Measurements from ENCODE around the gene MARK2.
"Not testable (repeated sequence)": the region's sequence is repeated elsewhere in the genome, so short reads cannot be mapped to it uniquely, and the experiment has no call there.

Gene MARK2

GRCh38 chr11:63858628-63859550, 20.0 kb downstream of the MARK2 start:
- peak; percentile 79 for DNase-seq (ENCODE audit: low read depth)
- no peak overlapping the region for H3K4me3 ChIP-seq (ENCODE audit: low read length)
- H3K36me3 ChIP-seq (ENCODE audit: control insufficient read depth, insufficient read depth, low read length, severe bottlenecking), result peaks cover 10% of the 10 kb centered on the region
- H3K4me1 ChIP-seq (ENCODE audit: control insufficient read depth, insufficient read depth, low read length), result peaks cover 37% of the 10 kb centered on the region
- H3K9me3 ChIP-seq (ENCODE audit: control insufficient read depth, low read length), result no peaks in the 10 kb centered on the region
- no peak overlapping the region for H3K9ac ChIP-seq (ENCODE audit: low read length)
- H3K27me3 ChIP-seq (replicated peaks; ENCODE audit: control insufficient read depth, insufficient read depth, low read length), result no peaks in the 10 kb centered on the region

DNA sequence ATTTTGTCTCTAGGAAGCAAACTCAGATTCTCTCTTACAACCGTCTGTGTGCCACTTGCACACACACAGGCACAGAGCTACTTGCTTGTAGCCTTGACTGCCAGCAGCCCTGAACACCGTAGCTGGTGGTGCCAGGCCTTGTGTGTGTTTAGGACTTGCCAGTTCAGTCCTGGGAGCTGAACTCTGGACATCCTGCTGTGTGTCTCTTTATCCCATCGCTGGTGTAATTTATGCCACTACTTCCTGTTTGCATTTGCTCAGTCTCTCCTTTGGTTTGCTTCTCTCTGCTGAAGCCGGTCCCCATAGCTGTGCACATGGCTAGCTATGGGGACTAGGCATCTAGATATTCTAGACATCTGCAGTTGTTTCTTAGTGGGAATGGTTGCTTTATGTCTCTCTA, 24.0 kb downstream of the MARK2 start:
- Histone ChIP-seq H3K4me1 (ENCODE audit: control insufficient read depth, insufficient read depth, low read length) (peaks cover 38% of the 10 kb centered on the region), H3K9ac (ENCODE audit: low read length) (no peak overlapping the region), H3K36me3 (ENCODE audit: control insufficient read depth, insufficient read depth, low read length, severe bottlenecking) (peaks cover 17% of the 10 kb centered on the region), H3K27me3 (replicated peaks; ENCODE audit: control insufficient read depth, insufficient read depth, low read length) (no peaks in the 10 kb centered on the region), H3K4me3 (ENCODE audit: low read length) (no peak overlapping the region), H3K9me3 (ENCODE audit: control insufficient read depth, low read length) (no peaks in the 10 kb centered on the region)
- no peak for DNase-seq (ENCODE audit: low read depth)

DNA sequence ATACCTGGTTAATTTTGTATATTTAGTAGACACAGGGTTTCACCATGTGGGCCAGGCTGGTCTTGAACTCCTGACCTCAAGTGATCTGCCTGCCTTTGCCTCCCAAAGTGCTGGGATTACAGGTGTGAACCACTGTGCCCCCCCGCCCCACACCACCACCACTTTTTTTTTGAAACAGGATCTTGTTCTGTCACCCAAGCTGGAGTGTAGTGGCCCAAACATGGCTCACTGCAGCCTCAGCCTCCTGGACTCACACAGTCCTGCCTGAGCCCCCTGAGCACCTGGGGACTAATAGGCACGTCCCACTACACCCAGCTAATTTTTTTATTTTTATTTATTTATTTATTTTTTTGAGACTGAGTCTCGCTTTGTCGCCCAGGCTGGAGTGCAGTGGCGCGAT, 24.7 kb downstream of the MARK2 start:
- not testable (repeated sequence) for DNase-seq (ENCODE audit: low read depth); H3K27me3 ChIP-seq (replicated peaks; ENCODE audit: control insufficient read depth, insufficient read depth, low read length); H3K9ac ChIP-seq (ENCODE audit: low read length); H3K4me3 ChIP-seq (ENCODE audit: low read length); H3K9me3 ChIP-seq (ENCODE audit: control insufficient read depth, low read length)
- peaks cover 35% of the 10 kb centered on the region for H3K4me1 ChIP-seq (ENCODE audit: control insufficient read depth, insufficient read depth, low read length)
- H3K36me3 ChIP-seq (ENCODE audit: control insufficient read depth, insufficient read depth, low read length, severe bottlenecking), result peaks cover 17% of the 10 kb centered on the region

DNA sequence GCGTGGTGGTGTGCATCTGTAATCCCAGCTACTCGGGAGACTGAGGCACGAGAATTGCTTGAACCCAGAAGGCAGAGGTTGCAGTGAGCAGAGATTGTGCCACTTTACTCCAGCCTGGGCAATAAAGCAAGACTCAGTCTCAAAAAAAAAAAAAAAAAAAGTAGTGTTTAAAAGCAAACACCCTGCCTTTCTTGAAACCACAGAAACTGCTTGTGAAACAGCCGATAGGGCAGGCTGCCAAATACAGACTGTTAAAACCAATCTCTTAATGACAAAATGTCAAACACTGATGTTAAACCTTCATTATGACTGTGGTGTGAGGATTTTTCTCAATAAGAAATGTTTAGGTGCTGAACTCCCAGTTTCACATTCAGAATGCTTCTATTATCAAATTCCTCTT, 27.3 kb downstream of the MARK2 start:
- Histone ChIP-seq H3K27me3 (replicated peaks; ENCODE audit: control insufficient read depth, insufficient read depth, low read length) (no peaks in the 10 kb centered on the region), H3K4me1 (ENCODE audit: control insufficient read depth, insufficient read depth, low read length) (peaks cover 46% of the 10 kb centered on the region), H3K4me3 (ENCODE audit: low read length) (no peak overlapping the region), H3K9me3 (ENCODE audit: control insufficient read depth, low read length) (no peaks in the 10 kb centered on the region), H3K36me3 (ENCODE audit: control insufficient read depth, insufficient read depth, low read length, severe bottlenecking) (peaks cover 12% of the 10 kb centered on the region), H3K9ac (ENCODE audit: low read length) (peak overlapping the region; percentile 1)
- peak; percentile 58 for DNase-seq (ENCODE audit: low read depth)

DNA sequence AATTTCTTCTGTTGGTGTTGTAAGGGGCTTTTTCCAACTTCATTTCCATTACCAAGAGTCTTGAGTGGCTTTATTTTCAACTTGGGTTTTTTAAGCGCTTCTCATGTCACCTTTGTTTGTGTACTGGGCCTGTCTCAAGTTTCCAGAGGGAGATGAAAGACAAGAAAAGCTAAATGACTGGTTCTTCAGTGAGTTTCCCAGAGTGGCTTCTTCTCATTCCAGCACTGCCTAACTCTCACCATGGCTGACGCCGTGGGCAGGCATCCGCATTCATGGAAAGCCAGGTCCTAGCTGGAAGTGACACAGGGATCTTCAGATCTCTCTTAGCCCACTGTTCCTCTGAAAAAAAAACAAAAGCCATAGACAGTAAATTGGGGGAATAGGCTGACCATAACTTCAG, 28.6 kb downstream of the MARK2 start:
- H3K27me3 ChIP-seq (replicated peaks; ENCODE audit: control insufficient read depth, insufficient read depth, low read length), result no peaks in the 10 kb centered on the region
- DNase-seq (ENCODE audit: low read depth), result no peak
- peaks cover 7% of the 10 kb centered on the region for H3K36me3 ChIP-seq (ENCODE audit: control insufficient read depth, insufficient read depth, low read length, severe bottlenecking)
- no peak overlapping the region for H3K9ac ChIP-seq (ENCODE audit: low read length)
- H3K4me1 ChIP-seq (ENCODE audit: control insufficient read depth, insufficient read depth, low read length), result peaks cover 56% of the 10 kb centered on the region
- H3K4me3 ChIP-seq (ENCODE audit: low read length), result no peak overlapping the region
- H3K9me3 ChIP-seq (ENCODE audit: control insufficient read depth, low read length), result no peaks in the 10 kb centered on the region

DNA sequence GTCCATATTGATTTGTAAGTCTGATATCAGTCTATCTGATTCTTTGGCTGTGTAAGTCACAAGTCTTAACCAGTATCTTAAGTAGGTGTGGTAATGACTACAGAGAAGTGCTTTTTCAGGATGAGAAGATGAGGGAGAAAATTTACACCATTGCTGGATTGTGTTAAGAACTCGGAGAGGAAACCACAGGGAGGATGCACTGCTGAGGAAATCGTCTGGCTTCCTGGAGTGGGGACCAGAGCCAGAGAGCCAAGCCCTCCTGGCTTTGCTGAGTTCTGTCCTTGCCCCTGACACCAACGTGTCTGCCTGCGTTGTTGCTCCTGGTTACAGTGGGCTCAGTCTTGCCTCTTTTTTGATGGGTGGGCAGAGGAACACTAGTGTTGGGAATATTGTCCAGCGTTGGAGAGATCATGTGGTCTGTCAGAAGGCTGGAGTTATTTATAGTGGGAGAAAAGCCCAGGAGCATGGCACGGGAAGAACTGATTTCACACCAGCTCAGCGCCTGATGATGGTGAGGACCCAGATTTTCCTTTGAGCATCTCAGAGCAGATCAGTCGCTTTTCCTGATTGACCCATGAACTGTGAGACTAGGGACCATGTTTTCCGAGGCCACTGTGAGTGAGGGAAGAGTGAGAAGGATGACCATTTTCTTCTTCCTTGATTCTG, 29.6 kb downstream of the MARK2 start:
- no peaks in the 10 kb centered on the region for H3K9me3 ChIP-seq (ENCODE audit: control insufficient read depth, low read length)
- no peaks in the 10 kb centered on the region for H3K27me3 ChIP-seq (replicated peaks; ENCODE audit: control insufficient read depth, insufficient read depth, low read length)
- peaks cover 59% of the 10 kb centered on the region for H3K4me1 ChIP-seq (ENCODE audit: control insufficient read depth, insufficient read depth, low read length)
- H3K36me3 ChIP-seq (ENCODE audit: control insufficient read depth, insufficient read depth, low read length, severe bottlenecking), result peaks cover 7% of the 10 kb centered on the region
- no peak overlapping the region for H3K4me3 ChIP-seq (ENCODE audit: low read length)
- no peak for DNase-seq (ENCODE audit: low read depth)
- no peak overlapping the region for H3K9ac ChIP-seq (ENCODE audit: low read length)

DNA sequence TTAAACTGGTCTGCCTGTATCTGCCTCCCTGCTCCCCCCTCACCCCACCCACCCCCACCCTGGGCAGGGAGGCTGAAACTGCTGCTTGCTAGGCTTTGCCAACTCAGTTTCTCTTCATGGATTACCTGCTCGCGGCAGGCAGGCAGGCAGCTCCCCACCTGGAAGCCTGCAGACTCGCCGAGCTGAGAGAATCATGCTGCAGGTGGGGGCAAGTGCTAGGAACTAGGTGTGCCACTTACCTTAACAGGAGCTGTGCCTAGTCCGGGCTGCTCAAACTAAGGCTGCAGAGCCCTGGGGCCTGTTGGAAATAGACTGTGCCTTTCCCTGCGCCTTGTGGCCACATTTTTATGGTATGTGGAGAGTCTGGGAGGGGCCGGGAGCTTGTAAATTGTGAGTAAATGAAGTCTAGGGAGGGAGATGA, 30.3 kb downstream of the MARK2 start:
- Histone ChIP-seq H3K4me3 (ENCODE audit: low read length) (no peak overlapping the region), H3K27me3 (replicated peaks; ENCODE audit: control insufficient read depth, insufficient read depth, low read length) (no peaks in the 10 kb centered on the region), H3K9me3 (ENCODE audit: control insufficient read depth, low read length) (no peaks in the 10 kb centered on the region), H3K4me1 (ENCODE audit: control insufficient read depth, insufficient read depth, low read length) (peaks cover 63% of the 10 kb centered on the region), H3K9ac (ENCODE audit: low read length) (no peak overlapping the region), H3K36me3 (ENCODE audit: control insufficient read depth, insufficient read depth, low read length, severe bottlenecking) (peaks cover 7% of the 10 kb centered on the region)
- DNase-seq (ENCODE audit: low read depth), result no peak

GRCh38 chr11:63869683-63870082, 30.8 kb downstream of the MARK2 start:
- Histone ChIP-seq H3K9ac (ENCODE audit: low read length) (peak overlapping the region; percentile 58), H3K36me3 (ENCODE audit: control insufficient read depth, insufficient read depth, low read length, severe bottlenecking) (peaks cover 7% of the 10 kb centered on the region), H3K4me3 (ENCODE audit: low read length) (no peak overlapping the region), H3K9me3 (ENCODE audit: control insufficient read depth, low read length) (no peaks in the 10 kb centered on the region), H3K4me1 (ENCODE audit: control insufficient read depth, insufficient read depth, low read length) (peaks cover 68% of the 10 kb centered on the region), H3K27me3 (replicated peaks; ENCODE audit: control insufficient read depth, insufficient read depth, low read length) (no peaks in the 10 kb centered on the region)
- DNase-seq (ENCODE audit: low read depth), result no peak

DNA sequence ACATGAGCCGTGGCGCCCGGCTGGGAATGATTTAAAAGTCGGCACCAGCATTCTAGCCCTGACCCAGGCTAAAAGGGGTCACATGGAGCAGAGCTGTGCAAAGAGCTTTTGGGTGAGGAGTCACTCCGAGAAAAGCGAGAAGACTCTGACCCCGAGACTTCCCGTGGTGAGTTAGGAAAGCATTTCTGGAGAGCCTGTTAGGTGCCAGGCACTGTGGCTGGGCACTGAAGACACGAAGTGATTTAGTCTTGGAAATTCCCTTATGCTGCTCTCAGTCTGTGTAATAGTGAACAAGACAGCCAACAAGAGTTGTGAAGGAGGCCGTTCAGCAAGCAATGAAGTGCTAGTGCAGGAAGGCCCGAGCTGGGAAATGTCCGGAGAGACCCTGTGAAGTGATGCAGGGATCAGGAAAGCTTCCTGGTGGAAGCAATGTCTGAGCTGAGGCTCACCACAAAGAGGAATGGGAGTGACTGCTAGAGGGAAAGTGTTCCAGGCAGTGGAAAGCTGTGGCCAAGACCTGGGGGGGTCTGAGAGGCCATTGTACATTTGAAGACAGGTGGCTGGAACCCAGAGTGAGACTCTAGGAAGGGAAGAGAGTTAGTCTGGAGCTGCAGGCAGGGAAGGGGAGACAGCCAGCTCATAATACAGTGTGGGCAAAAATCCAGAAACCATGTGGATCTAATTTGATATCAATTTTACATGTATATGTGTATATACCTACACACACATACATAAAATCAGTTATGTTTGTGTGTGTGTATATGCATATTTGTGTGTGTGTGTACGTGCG, 31.6 kb downstream of the MARK2 start:
- no peak for DNase-seq (ENCODE audit: low read depth)
- H3K4me1 ChIP-seq (ENCODE audit: control insufficient read depth, insufficient read depth, low read length), result peaks cover 66% of the 10 kb centered on the region
- H3K9ac ChIP-seq (ENCODE audit: low read length), result peak overlapping the region; percentile 58
- no peaks in the 10 kb centered on the region for H3K27me3 ChIP-seq (replicated peaks; ENCODE audit: control insufficient read depth, insufficient read depth, low read length)
- H3K4me3 ChIP-seq (ENCODE audit: low read length), result no peak overlapping the region
- H3K36me3 ChIP-seq (ENCODE audit: control insufficient read depth, insufficient read depth, low read length, severe bottlenecking), result peaks cover 8% of the 10 kb centered on the region
- H3K9me3 ChIP-seq (ENCODE audit: control insufficient read depth, low read length), result no peaks in the 10 kb centered on the region

DNA sequence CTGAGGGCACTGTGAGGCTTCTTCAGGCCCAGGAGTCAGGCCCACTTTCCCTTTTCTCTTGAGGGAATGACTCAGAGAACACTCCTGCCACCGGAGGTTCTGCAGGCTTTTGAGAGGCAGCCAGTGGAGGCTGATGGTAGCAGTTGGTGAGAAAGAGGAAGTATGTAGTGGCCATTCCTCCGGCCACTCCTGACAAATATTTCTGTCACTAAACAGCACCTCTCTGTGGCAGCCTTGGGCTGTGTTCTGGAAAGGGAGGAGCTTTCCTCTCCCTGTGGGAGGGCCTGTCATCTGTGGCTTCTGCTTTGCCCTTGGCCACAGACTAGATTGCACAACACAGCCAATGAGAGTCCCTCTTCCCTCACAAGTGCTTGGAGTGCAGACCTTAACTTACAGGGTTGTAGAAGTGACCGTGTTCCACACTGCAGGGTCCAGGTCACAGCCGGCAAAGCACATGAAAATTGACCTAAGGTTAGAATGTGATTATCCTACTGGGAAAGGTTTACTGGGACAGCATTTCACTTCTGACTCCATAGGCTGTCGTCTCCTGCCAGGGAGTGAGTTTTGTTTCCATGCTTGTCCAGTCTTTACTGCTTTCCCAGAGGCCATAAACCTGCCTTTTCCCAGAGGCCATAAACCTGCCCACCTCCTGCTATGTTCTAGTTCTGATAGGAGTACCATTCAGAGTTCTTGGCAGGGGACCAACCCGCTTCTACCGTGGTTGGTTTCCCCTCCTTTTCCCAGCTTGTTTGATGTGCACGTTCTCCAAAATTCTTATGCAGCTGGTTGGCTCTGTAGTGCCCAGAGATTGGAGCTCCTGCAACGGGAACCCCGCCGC, 33.3 kb downstream of the MARK2 start:
- Histone ChIP-seq H3K27me3 (replicated peaks; ENCODE audit: control insufficient read depth, insufficient read depth, low read length) (no peaks in the 10 kb centered on the region), H3K4me3 (ENCODE audit: low read length) (peak overlapping the region; percentile 17), H3K4me1 (ENCODE audit: control insufficient read depth, insufficient read depth, low read length) (peaks cover 50% of the 10 kb centered on the region), H3K9me3 (ENCODE audit: control insufficient read depth, low read length) (no peaks in the 10 kb centered on the region), H3K9ac (ENCODE audit: low read length) (peak overlapping the region; percentile 57), H3K36me3 (ENCODE audit: control insufficient read depth, insufficient read depth, low read length, severe bottlenecking) (peaks cover 9% of the 10 kb centered on the region)
- DNase-seq (ENCODE audit: low read depth), result peak; percentile 90

Data from adipocyte (in vitro differentiated cells).